SJSA1 (cell line): ENCODE results near the gene ACSBG1. TPM values are rescaled to one million over a fixed set of nuclear protein-coding genes. Genes with fewer than 3 reads are reported as not detected.
"Not testable (repeated sequence)": the region's sequence is repeated elsewhere in the genome, so short reads cannot be mapped to it uniquely, and the experiment has no call there.

ENCODE experiments used
- DNase-seq, 2 experiments: peaks; one replicate each; pipeline ENCODE4 v3.0.0-alpha.2; 2015 to 2020; ENCODE audit warnings: low spot score in 2 of 2, low read depth in 1 of 2
- H3K27ac ChIP-seq: fragments of 250-450 bp; sonication (Bioruptor Pico); 2 replicates; pipeline ENCODE4 v1.5.1; 2020; ENCODE audit warnings: mild to moderate bottlenecking, moderate library complexity
- H3K27me3 ChIP-seq: fragments of 250-450 bp; sonication (Bioruptor Pico); replicated peaks from 2 replicates; pipeline ENCODE4 v1.5.1; 2020; ENCODE audit warnings: mild to moderate bottlenecking, moderate library complexity
- H3K36me3 ChIP-seq: fragments of 250-450 bp; sonication (Bioruptor Pico); 2 replicates; pipeline ENCODE4 v1.5.1; 2020; ENCODE audit warnings: mild to moderate bottlenecking
- H3K4me1 ChIP-seq: fragments of 250-450 bp; sonication (Bioruptor Pico); replicated peaks from 2 replicates; pipeline ENCODE4 v1.6.1; 2021; ENCODE audit warnings: mild to moderate bottlenecking
- H3K4me3 ChIP-seq: fragments of 250-450 bp; sonication (Bioruptor Pico); 2 replicates; pipeline ENCODE4 v1.5.1; 2020; ENCODE audit warnings: mild to moderate bottlenecking
- H3K9me3 ChIP-seq: fragments of 250-450 bp; sonication (Bioruptor Pico); replicated peaks from 2 replicates; pipeline ENCODE4 v1.5.1; 2020; ENCODE audit warnings: mild to moderate bottlenecking
- total RNA-seq: library from RNA; depleted of rRNA; stranded (reverse); fragments of >200 nt; shearing (Covaris generic); gene quantifications from 2 replicates; pipeline ENCODE4 v1.2.3, GENCODE V29; 2014

Gene ACSBG1
- total RNA-seq, 1 experiment from 2014 or later, result not detected

- H3K4me3 ChIP-seq, result no peak overlapping the region
- no peaks in the 10 kb centered on the region for H3K4me1 ChIP-seq
- no peaks in the 10 kb centered on the region for H3K27me3 ChIP-seq
- DNase-seq, result no peak
- peaks cover 49% of the 10 kb centered on the region for H3K36me3 ChIP-seq
- no peaks in the 10 kb centered on the region for H3K9me3 ChIP-seq
- no peak overlapping the region for H3K27ac ChIP-seq
Observed at GRCh38 chr15:78170848-78171773, 63.3 kb downstream of the ACSBG1 start.

GRCh38 chr15:78168608-78169007 is 65.8 kb downstream of the ACSBG1 start:
- Histone ChIP-seq H3K36me3 (peaks cover 67% of the 10 kb centered on the region), H3K27ac (no peak overlapping the region), H3K27me3 (no peaks in the 10 kb centered on the region), H3K9me3 (no peaks in the 10 kb centered on the region), H3K4me3 (no peak overlapping the region), H3K4me1 (no peaks in the 10 kb centered on the region)
- no peak for DNase-seq

GRCh38 chr15:78167227-78167888 is 67.0 kb downstream of the ACSBG1 start:
- Histone ChIP-seq H3K27ac (no peak overlapping the region), H3K4me1 (no peaks in the 10 kb centered on the region), H3K27me3 (no peaks in the 10 kb centered on the region), H3K4me3 (no peak overlapping the region), H3K36me3 (peaks cover 68% of the 10 kb centered on the region), H3K9me3 (no peaks in the 10 kb centered on the region)
- DNase-seq, result no peak

- peaks cover 70% of the 10 kb centered on the region for H3K36me3 ChIP-seq
- no peak overlapping the region for H3K4me3 ChIP-seq
- H3K4me1 ChIP-seq, result no peaks in the 10 kb centered on the region
Observed at GRCh38 chr15:78164010-78164409, 70.4 kb downstream of the ACSBG1 start.

GRCh38 chr15:78162038-78162437 is 72.3 kb downstream of the ACSBG1 start:
- Histone ChIP-seq H3K9me3 (no peaks in the 10 kb centered on the region), H3K4me1 (no peaks in the 10 kb centered on the region), H3K27ac (no peak overlapping the region), H3K36me3 (peaks cover 68% of the 10 kb centered on the region), H3K27me3 (no peaks in the 10 kb centered on the region), H3K4me3 (no peak overlapping the region)
- DNase-seq, result no peak

More at GRCh38 chr15:78164010-78164409, 70.4 kb downstream of the ACSBG1 start:
- Histone ChIP-seq H3K27me3 (no peaks in the 10 kb centered on the region), H3K9me3 (no peaks in the 10 kb centered on the region), H3K27ac (no peak overlapping the region)
- no peak for DNase-seq

GRCh38 chr15:78159395-78159794 is 75.0 kb downstream of the ACSBG1 start:
- Histone ChIP-seq H3K27ac (no peak overlapping the region), H3K36me3 (peaks cover 53% of the 10 kb centered on the region), H3K27me3 (no peaks in the 10 kb centered on the region), H3K4me3 (no peak overlapping the region), H3K4me1 (no peaks in the 10 kb centered on the region), H3K9me3 (no peaks in the 10 kb centered on the region)
- DNase-seq, result no peak

- DNase-seq, result no peak
- H3K4me1 ChIP-seq, result no peaks in the 10 kb centered on the region
- H3K27ac ChIP-seq, result no peak overlapping the region
- H3K36me3 ChIP-seq, result peaks cover 45% of the 10 kb centered on the region
- H3K9me3 ChIP-seq, result no peaks in the 10 kb centered on the region
- H3K27me3 ChIP-seq, result no peaks in the 10 kb centered on the region
- no peak overlapping the region for H3K4me3 ChIP-seq
Observed at GRCh38 chr15:78157203-78157602, 77.2 kb downstream of the ACSBG1 start.

- H3K36me3 ChIP-seq, result peaks cover 40% of the 10 kb centered on the region
- no peak for DNase-seq
- H3K27me3 ChIP-seq, result no peaks in the 10 kb centered on the region
- no peaks in the 10 kb centered on the region for H3K9me3 ChIP-seq
- no peaks in the 10 kb centered on the region for H3K4me1 ChIP-seq
- no peak overlapping the region for H3K27ac ChIP-seq
- H3K4me3 ChIP-seq, result no peak overlapping the region
Observed at GRCh38 chr15:78156653-78157052, 77.7 kb downstream of the ACSBG1 start.

GRCh38 chr15:78155355-78155939 is 78.9 kb downstream of the ACSBG1 start:
- no peaks in the 10 kb centered on the region for H3K9me3 ChIP-seq
- no peaks in the 10 kb centered on the region for H3K27me3 ChIP-seq
- DNase-seq, result no peak
- H3K4me1 ChIP-seq, result peaks cover under 1% of the 10 kb centered on the region
- no peak overlapping the region for H3K27ac ChIP-seq
- H3K36me3 ChIP-seq, result peaks cover 27% of the 10 kb centered on the region
- H3K4me3 ChIP-seq, result no peak overlapping the region

- no peak for DNase-seq
- H3K4me1 ChIP-seq, result peaks cover 5% of the 10 kb centered on the region
- H3K9me3 ChIP-seq, result no peaks in the 10 kb centered on the region
- no peak overlapping the region for H3K27ac ChIP-seq
- peaks cover 23% of the 10 kb centered on the region for H3K36me3 ChIP-seq
- H3K27me3 ChIP-seq, result no peaks in the 10 kb centered on the region
- no peak overlapping the region for H3K4me3 ChIP-seq
Observed at GRCh38 chr15:78154955-78155354, 79.4 kb downstream of the ACSBG1 start.

- Histone ChIP-seq H3K36me3 (peaks cover 12% of the 10 kb centered on the region), H3K4me1 (peaks cover 12% of the 10 kb centered on the region)
- DNase-seq, H3K27ac ChIP-seq, H3K27me3 ChIP-seq, H3K4me3 ChIP-seq, H3K9me3 ChIP-seq: not testable (repeated sequence)
Observed at GRCh38 chr15:78151075-78151474, 83.3 kb downstream of the ACSBG1 start.

GRCh38 chr15:78149805-78150751 is 84.3 kb downstream of the ACSBG1 start:
- Histone ChIP-seq H3K4me1 (peaks cover 12% of the 10 kb centered on the region), H3K36me3 (peaks cover 6% of the 10 kb centered on the region), H3K9me3 (no peaks in the 10 kb centered on the region), H3K27me3 (no peaks in the 10 kb centered on the region), H3K27ac (0 out of 2 replicates have a peak overlapping the region, but pooled peaks have one; percentile 21), H3K4me3 (peak overlapping the region; percentile 95)
- no peak for DNase-seq
